ENCODE measurements around the gene ANKS3. TPM values are rescaled to one million over a fixed set of nuclear protein-coding genes. Genes with fewer than 3 reads are reported as not detected.

Gene ANKS3
- total RNA-seq, 2 experiments from 2014 or later: 10.0 to 10.2 TPM

DNA sequence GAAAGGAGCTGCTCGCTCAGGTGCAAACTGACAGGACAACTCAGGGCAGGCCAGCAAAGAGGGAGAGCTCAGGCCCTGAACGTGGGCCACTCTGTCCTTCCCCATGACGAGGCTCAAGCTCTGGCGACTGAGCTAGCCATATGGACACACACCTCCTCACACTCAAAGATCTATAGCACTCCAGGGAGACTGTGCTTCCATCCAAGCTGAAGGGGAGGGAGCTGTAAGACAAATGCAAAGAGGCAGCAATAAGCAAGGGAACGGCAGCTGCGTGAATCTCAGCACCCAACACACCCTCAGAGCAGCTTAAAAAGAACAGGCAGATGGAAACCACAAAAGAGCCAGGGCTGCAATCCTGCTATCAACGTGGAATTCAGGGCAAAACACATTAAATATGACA lies 27.2 kb downstream of the ANKS3 start:
- CTCF ChIA-PET: interaction anchor here (0.7 to 1.3 kb wide), 2 partner anchors 11 to 59 kb away, joined by 3 read pairs; no protein-coding TSS in a partner anchor
- Mint-ChIP-seq H3K4me3 (no peak overlapping the region), H3K27ac (no peak overlapping the region), H3K36me3 (ENCODE audit: low read depth) (peaks cover 4% of the 10 kb centered on the region), H3K4me1 (peaks cover 10% of the 10 kb centered on the region), H3K27me3 (no peaks in the 10 kb centered on the region), H3K9me3 (no peaks in the 10 kb centered on the region)
- no peak for DNase-seq
- POLR2A ChIA-PET: interaction anchor here (1.2 to 1.5 kb wide), 4 partner anchors 9 to 28 kb away, joined by 3 to 9 read pairs (median 4); partner anchors contain the start of genes ANKS3, DNAAF8 and NUDT16L1

DNA sequence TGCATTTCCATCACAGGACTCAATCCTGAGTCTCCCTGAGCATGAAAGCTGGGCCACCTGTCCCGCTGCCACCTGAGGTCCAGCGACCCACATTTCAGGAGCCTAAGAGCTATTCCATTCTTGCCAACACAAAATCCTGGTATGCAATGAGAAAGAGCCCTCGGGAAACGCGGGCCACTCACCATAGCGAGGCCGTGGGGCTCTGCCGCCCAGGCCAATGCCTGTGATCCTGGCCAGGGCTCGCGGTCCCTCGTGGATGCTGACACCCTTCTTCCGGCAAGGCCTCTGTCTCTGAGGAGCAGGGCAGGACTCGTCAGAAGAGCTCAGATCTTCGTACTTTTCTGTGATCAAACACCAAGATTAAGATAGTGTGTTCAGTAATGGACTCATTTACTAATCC lies 29.2 kb downstream of the ANKS3 start:
- no peaks in the 10 kb centered on the region for H3K27me3 Mint-ChIP-seq
- no peak overlapping the region for H3K27ac Mint-ChIP-seq
- no peaks in the 10 kb centered on the region for H3K9me3 Mint-ChIP-seq
- no peak overlapping the region for H3K4me3 Mint-ChIP-seq
- CTCF ChIA-PET: no interaction called here
- POLR2A ChIA-PET: interaction anchor here (1.0 kb wide), 1 partner anchor 30 kb away, joined by 6 read pairs; the partner anchor contains the start of genes ANKS3 and DNAAF8
- H3K4me1 Mint-ChIP-seq: peaks cover 19% of the 10 kb centered on the region
- no peak for DNase-seq
- peaks cover under 1% of the 10 kb centered on the region for H3K36me3 Mint-ChIP-seq (ENCODE audit: low read depth)

DNA sequence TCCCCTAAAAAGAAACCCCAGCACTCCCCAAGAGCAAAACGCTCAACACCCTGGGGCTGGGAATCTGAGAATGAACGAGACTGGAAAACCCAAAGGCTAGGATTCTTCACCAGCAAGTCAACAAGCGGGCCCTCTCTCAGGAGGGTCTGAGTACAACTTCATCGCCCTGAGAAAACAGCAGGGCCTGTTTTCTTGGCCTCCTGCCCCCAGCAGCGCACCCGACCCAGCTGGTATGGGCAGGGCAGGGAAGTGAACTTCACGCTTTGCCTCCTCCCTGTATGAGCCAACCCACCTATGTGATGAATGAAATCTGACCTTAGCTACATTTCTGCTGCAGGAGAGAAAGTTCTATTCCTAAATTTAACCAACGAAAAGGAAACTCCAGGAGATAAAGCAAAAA lies 29.6 kb downstream of the ANKS3 start:
- H3K4me1 Mint-ChIP-seq: peaks cover 23% of the 10 kb centered on the region
- H3K36me3 Mint-ChIP-seq (ENCODE audit: low read depth): peaks cover 5% of the 10 kb centered on the region
- H3K9me3 Mint-ChIP-seq: no peaks in the 10 kb centered on the region
- H3K27ac Mint-ChIP-seq: no peak overlapping the region
- ChIA-PET POLR2A (interaction anchor here (1.0 kb wide), 1 partner anchor 30 kb away, joined by 6 read pairs; the partner anchor contains the start of genes ANKS3 and DNAAF8), CTCF (no interaction called here)
- no peak overlapping the region for H3K4me3 Mint-ChIP-seq
- H3K27me3 Mint-ChIP-seq: no peaks in the 10 kb centered on the region
- no peak for DNase-seq

- CTCF ChIA-PET: no interaction called here
- peaks cover 6% of the 10 kb centered on the region for H3K36me3 Mint-ChIP-seq (ENCODE audit: low read depth)
- POLR2A ChIA-PET: interaction anchor here (1.0 kb wide), 1 partner anchor 10 kb away, joined by 3 read pairs; the partner anchor contains the start of gene NUDT16L1
- no peak overlapping the region for H3K4me3 Mint-ChIP-seq
- peaks cover 26% of the 10 kb centered on the region for H3K4me1 Mint-ChIP-seq
- no peaks in the 10 kb centered on the region for H3K9me3 Mint-ChIP-seq
- no peak for DNase-seq
- H3K27me3 Mint-ChIP-seq: no peaks in the 10 kb centered on the region
- no peak overlapping the region for H3K27ac Mint-ChIP-seq
Measured at GRCh38 chr16:4703906-4704305, 30.2 kb downstream of the ANKS3 start.

DNA sequence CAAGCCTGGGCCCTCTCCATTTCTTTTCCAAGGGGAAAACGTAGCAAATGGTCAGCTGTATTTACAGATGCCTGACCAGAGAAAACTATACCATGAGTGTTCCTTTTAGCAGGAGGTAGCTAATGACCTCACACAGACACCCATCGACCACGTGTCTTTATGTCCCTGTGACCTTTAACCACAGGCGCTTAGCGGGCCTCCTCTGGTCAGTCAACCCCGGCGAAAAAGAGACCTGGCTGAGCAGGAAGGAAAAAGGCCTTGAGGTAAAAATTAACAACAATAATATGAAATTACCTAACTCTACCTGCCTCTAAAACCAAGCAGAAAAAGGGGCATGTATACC lies 31.6 kb downstream of the ANKS3 start:
- Mint-ChIP-seq H3K36me3 (ENCODE audit: low read depth) (peaks cover 6% of the 10 kb centered on the region), H3K27me3 (no peaks in the 10 kb centered on the region), H3K9me3 (no peaks in the 10 kb centered on the region), H3K27ac (no peak overlapping the region), H3K4me1 (peaks cover 26% of the 10 kb centered on the region), H3K4me3 (no peak overlapping the region)
- DNase-seq: no peak
- ChIA-PET POLR2A (no interaction called here), CTCF (interaction anchor here (1.0 to 1.3 kb wide), 2 partner anchors 15 to 78 kb away, joined by 3 read pairs; partner anchors contain the start of gene MGRN1)

DNA sequence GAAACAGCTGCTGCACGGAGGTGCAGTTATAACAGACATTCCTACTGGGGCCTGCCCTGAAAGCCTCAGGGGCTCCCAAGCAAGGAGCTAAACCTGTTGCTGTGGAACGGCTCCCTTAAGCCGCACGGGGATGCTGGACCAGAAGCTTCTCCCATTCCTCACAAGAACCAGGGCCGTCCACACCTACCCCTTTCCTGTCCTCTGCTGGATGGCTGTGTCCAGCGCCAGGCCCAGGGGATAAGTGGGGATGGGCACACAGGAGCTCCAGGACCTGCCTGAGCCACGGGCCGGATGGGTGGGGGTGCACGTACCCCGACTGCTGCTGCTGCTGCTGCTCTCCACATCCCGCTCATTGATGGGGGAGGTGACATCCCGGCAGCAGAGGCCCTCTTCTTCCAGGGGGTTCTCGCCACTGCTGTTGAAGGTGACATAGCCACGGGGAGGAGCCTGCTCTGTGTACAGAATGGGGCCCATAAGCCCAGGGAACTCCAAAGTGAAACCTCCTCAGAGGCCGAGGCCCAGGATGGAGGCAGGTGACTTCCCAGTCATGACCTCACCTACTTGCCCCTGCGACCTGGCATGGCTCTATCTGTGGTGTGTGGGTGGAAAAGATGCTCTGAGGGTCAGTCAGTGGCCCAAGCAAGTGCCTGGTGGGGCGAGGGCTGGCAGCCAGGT lies 32.1 kb downstream of the ANKS3 start:
- Mint-ChIP-seq H3K9me3 (no peaks in the 10 kb centered on the region), H3K27ac (no peak overlapping the region), H3K4me1 (peaks cover 26% of the 10 kb centered on the region), H3K4me3 (no peak overlapping the region), H3K36me3 (ENCODE audit: low read depth) (peaks cover 6% of the 10 kb centered on the region), H3K27me3 (no peaks in the 10 kb centered on the region)
- CTCF ChIA-PET: interaction anchor here (1.0 to 1.3 kb wide), 2 partner anchors 15 to 78 kb away, joined by 3 read pairs; partner anchors contain the start of gene MGRN1
- POLR2A ChIA-PET: interaction anchor here (1.8 kb wide), 1 partner anchor 86 kb away, joined by 5 read pairs; no protein-coding TSS in a partner anchor
- DNase-seq: no peak

DNA sequence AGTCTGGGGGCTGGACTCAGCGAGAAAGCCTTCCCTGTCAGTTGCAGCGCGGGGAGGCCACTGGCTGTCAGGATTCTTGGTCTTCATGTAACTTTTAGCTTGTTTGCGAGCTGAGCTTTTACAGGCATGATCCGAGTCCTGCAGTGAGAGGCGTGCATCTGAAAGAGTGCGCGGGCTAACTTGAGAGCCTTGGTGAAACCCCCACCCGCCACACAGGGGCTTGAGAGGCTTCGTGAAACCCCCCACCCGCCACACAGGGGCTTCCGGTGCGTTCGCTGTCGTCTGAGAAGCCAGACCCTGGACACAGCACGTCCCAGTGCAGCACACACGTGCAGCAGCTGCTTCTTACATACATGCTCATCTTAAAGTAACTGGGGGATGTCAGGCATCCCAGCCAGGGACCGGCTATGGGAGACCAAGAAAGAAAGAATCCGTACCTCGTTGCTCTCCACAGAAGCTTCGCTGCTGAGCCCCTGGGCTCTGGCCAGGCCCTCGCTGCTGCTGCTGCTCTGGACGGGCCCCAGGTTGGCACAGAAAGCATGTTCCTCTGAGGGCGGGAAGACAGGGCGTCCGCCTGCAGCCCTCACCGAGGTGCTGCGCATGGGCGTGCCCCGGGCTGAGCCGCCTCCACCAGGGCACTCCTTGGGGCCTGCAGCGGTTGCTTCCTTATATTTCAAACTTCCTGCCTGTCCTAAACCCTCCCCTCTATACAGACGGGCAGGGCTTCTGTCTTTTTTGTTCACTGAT lies 32.9 kb downstream of the ANKS3 start:
- DNase-seq: no peak
- H3K27me3 Mint-ChIP-seq: no peaks in the 10 kb centered on the region
- no peak overlapping the region for H3K27ac Mint-ChIP-seq
- H3K4me3 Mint-ChIP-seq: no peak overlapping the region
- peaks cover 26% of the 10 kb centered on the region for H3K4me1 Mint-ChIP-seq
- ChIA-PET POLR2A (interaction anchor here (1.8 to 2.6 kb wide), 2 partner anchors 24 to 85 kb away, joined by 5 to 7 read pairs; no protein-coding TSS in a partner anchor), CTCF (interaction anchor here (1.3 to 1.6 kb wide), 3 partner anchors 33 to 77 kb away, joined by 3 to 6 read pairs (median 3); partner anchors contain the start of genes ANKS3, DNAAF8 and MGRN1)
- H3K9me3 Mint-ChIP-seq: no peaks in the 10 kb centered on the region
- peaks cover 11% of the 10 kb centered on the region for H3K36me3 Mint-ChIP-seq (ENCODE audit: low read depth)

GRCh38 chr16:4700380-4700996 lies 33.6 kb downstream of the ANKS3 start:
- Mint-ChIP-seq H3K27ac (no peak overlapping the region), H3K9me3 (no peaks in the 10 kb centered on the region), H3K27me3 (no peaks in the 10 kb centered on the region), H3K4me1 (peaks cover 28% of the 10 kb centered on the region), H3K4me3 (no peak overlapping the region), H3K36me3 (ENCODE audit: low read depth) (peaks cover 11% of the 10 kb centered on the region)
- DNase-seq: peak; percentile 46
- ChIA-PET POLR2A (interaction anchor here (1.3 to 2.6 kb wide), 5 partner anchors 15 to 84 kb away, joined by 3 to 8 read pairs (median 5); partner anchors contain the start of genes ANKS3, DNAAF8 and MGRN1), CTCF (interaction anchor here (0.9 to 1.6 kb wide), 3 partner anchors 34 to 76 kb away, joined by 3 to 6 read pairs (median 4); partner anchors contain the start of genes ANKS3, DNAAF8 and MGRN1)

DNA sequence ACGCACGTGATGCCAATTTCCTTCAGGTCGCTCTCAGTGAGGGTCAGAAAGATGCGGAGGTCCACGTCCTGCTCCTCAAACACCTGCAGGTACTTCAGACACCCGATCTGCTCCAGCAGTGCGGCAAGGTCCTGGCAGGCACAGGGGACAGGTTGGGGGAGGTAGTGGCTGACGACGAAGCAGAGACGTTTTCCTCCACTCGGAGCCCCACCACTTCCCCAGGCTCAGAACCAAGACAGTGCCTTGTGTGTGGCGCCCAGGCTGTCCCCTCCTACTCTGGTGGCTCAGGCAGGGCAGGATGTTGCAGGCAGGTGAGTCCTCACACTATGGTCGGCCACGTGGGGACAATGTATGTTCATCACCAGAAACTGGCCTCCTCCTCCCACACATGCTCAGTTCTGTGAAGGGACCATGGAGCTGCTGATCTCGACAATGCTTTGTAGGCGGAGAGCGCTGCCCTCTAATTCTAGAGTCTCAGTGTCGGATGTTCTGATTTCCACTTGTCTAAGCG lies 35.0 kb downstream of the ANKS3 start:
- CTCF ChIA-PET: interaction anchor here (1.6 kb wide), 1 partner anchor 36 kb away, joined by 6 read pairs; the partner anchor contains the start of genes ANKS3 and DNAAF8

GRCh38 chr16:4698321-4699045 lies 35.6 kb downstream of the ANKS3 start:
- no peak overlapping the region for H3K4me3 Mint-ChIP-seq
- POLR2A ChIA-PET: interaction anchor here (1.6 to 2.6 kb wide), 2 partner anchors 8 to 22 kb away, joined by 4 to 7 read pairs; no protein-coding TSS in a partner anchor
- CTCF ChIA-PET: no interaction called here
- no peak for DNase-seq
- H3K9me3 Mint-ChIP-seq: no peaks in the 10 kb centered on the region
- H3K27ac Mint-ChIP-seq: no peak overlapping the region
- peaks cover 11% of the 10 kb centered on the region for H3K36me3 Mint-ChIP-seq (ENCODE audit: low read depth)
- peaks cover 30% of the 10 kb centered on the region for H3K4me1 Mint-ChIP-seq
- H3K27me3 Mint-ChIP-seq: no peaks in the 10 kb centered on the region

More for the DNA sequence above, 35.0 kb downstream of the ANKS3 start:
- POLR2A ChIA-PET: interaction anchor here (0.9 to 2.6 kb wide), 5 partner anchors 13 to 83 kb away, joined by 3 to 8 read pairs (median 5); partner anchors contain the start of genes ANKS3, DNAAF8 and MGRN1
- no peak for DNase-seq
- Mint-ChIP-seq H3K4me1 (peaks cover 34% of the 10 kb centered on the region), H3K27ac (no peak overlapping the region), H3K9me3 (no peaks in the 10 kb centered on the region), H3K36me3 (ENCODE audit: low read depth) (peaks cover 11% of the 10 kb centered on the region), H3K4me3 (no peak overlapping the region), H3K27me3 (no peaks in the 10 kb centered on the region)

GRCh38 chr16:4697848-4698291 lies 36.2 kb downstream of the ANKS3 start:
- no peak overlapping the region for H3K4me3 Mint-ChIP-seq
- H3K27ac Mint-ChIP-seq: no peak overlapping the region
- ChIA-PET CTCF (no interaction called here), POLR2A (interaction anchor here (1.6 kb wide), 1 partner anchor 8 kb away, joined by 4 read pairs; no protein-coding TSS in a partner anchor)
- peaks cover 11% of the 10 kb centered on the region for H3K36me3 Mint-ChIP-seq (ENCODE audit: low read depth)
- no peaks in the 10 kb centered on the region for H3K9me3 Mint-ChIP-seq
- no peaks in the 10 kb centered on the region for H3K27me3 Mint-ChIP-seq
- peaks cover 29% of the 10 kb centered on the region for H3K4me1 Mint-ChIP-seq
- no peak for DNase-seq
